Measurements from ENCODE around the gene AP4S1.
"Not testable (repeated sequence)": the region's sequence is repeated elsewhere in the genome, so short reads cannot be mapped to it uniquely, and the experiment has no call there.

Gene AP4S1

DNA sequence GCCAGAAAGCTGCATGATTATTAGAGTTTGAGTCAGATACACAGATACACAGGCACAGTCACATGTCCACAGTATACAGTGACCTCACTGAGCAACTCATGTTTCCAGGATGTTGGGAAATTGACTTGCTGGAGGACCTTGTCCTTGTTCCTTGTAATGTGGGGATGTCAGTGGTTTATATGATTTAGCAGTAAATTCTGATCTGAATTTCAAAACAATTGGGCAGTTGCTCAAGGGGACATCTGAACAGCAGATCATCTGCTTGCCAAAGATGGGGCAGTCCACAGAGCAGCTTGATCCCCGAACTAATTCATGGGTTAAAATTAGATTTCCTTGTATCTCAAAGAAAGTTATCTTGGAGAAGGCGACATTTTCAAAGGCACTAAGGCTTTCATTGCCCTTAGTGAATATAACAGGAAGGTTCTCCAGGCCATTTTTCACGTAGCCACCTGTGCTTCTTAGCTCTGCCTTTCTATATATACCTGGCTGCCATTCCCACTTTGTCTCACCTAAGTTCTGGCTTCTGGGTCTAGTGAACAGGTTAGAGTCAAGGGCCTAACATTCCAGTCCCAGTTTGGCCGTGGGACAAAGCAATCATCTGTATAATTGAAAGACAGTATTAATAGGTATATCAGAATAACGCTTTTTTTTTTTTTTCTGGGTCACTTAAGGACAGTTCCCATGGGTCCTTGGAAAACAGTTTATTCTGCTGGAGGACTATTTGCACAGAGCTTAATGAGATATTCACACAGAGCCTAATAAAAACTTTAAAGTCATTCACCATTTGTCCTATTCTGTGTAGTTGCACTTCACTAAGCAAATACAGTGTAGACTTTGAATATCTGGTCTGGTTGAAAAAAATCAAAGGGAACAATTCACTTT is 65.7 kb downstream of the AP4S1 start:
- DNase-seq (ENCODE audit: low read depth) = no peak

- no peak for DNase-seq (ENCODE audit: low read depth)
These were observed 66.8 kb downstream of the AP4S1 start for GRCh38 chr14:31092160-31092708.

GRCh38 chr14:31093884-31094839 is 68.7 kb downstream of the AP4S1 start:
- not testable (repeated sequence) for DNase-seq (ENCODE audit: low read depth)

GRCh38 chr14:31095817-31096216 is 70.4 kb downstream of the AP4S1 start:
- DNase-seq (ENCODE audit: low read depth) = not testable (repeated sequence)

GRCh38 chr14:31096255-31096654 is 70.8 kb downstream of the AP4S1 start:
- DNase-seq (ENCODE audit: low read depth) = no peak

- no peak for DNase-seq (ENCODE audit: low read depth)
These were observed 71.6 kb downstream of the AP4S1 start for GRCh38 chr14:31097081-31097480.

DNA sequence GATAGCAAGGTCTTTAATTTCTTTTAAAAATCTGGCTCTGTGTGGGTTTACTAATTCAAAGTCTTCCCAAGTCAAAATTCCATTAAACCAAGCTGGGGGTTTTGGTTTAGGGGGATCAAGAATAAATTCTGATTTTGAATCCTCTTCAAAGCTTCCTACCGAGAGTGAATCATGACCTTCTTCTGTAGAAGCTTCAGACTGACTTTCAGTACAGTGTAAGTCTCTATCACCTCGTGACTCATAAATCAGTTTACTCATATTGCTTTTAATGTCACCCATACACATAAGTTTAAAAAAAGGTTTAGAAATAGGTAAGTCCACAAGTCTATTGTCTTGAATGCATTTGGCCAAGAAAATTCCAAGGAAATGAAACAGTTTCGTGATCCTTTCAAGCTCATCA is 81.3 kb downstream of the AP4S1 start:
- DNase-seq (ENCODE audit: low read depth) = no peak

GRCh38 chr14:31109257-31109656 is 83.8 kb downstream of the AP4S1 start:
- DNase-seq (ENCODE audit: low read depth) = no peak

DNA sequence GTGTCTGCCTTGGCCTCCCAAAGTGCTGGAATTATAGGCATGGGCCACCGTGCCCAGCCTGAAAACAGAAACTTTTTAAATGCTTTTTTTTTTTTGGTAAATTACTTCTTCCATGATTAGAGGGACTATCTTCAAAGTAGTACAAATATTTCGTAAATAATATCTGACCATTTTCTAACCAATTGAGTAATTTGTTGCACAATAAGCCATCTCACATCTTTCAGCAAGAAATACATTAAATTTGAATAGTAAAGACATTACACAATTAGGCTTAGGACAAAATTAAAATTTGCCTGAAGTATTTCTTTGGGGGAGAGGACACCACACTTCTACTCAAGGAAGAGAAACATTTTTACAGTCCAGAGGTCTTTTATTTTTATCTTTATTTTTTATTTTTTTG is 85.4 kb downstream of the AP4S1 start:
- no peak for DNase-seq (ENCODE audit: low read depth)

GRCh38 chr14:31113794-31114193 is 88.3 kb downstream of the AP4S1 start:
- DNase-seq (ENCODE audit: low read depth) = no peak

DNA sequence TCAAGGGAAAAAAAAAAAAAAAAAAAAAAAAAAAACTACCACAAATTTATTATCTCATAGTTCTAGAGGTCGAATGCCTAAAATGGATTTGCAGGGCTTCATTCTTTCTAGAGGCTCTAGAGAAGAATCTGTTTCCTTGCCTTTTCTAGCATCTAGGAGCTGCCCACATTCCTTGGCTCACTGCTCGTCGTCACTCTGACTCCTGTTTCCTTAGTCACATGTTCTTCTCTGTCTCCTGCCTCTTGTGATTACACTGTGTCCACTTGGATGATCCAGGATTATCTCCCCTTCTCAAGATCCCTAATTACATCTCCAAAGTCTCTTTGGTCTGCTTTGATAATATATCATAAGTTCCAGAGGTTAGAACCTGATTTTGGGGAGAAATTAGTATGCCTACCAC is 93.4 kb downstream of the AP4S1 start:
- no peak for DNase-seq (ENCODE audit: low read depth)

- no peak for DNase-seq (ENCODE audit: low read depth)
These were observed 96.7 kb downstream of the AP4S1 start for GRCh38 chr14:31122098-31122611.

- DNase-seq (ENCODE audit: low read depth) = no peak
These were observed 97.5 kb downstream of the AP4S1 start for GRCh38 chr14:31122921-31123320.

DNA sequence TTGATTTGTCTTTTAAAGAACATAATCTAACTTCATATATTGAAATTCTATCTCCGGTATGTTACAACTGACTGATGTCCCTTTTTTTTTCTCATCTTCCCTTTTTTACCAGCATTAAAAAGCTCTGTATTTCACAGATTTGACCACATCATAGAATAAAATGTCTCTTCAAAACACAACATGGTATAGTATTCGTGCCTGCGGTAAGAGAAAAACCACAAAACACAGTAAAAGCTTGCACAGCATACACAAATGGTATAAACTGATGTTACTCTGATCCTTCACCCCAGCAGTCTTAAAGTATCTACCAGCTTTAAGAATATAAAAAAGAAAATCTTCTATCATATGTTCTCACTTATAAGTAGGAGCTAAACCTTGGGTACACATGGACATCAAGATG is 98.7 kb downstream of the AP4S1 start:
- DNase-seq (ENCODE audit: low read depth) = no peak

DNA sequence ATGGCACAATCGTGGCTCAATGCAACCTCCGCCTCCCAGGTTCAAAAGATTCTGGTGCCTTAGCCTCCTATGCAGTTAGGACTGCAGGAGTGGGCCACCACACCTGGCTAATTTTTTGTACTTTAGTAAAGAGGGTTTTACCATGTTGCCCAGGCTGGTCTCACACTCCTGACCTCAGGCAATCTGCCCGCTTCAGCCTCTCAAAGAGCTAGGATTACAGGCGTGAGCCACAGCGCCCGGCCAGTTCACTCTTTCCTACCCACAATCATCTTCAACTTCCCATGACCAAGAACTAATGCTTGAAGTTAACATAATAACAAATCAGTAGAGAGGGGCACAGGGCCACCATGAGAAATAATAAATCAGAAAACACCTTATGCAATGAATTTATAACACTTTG is 99.8 kb downstream of the AP4S1 start:
- DNase-seq (ENCODE audit: low read depth) = no peak

DNA sequence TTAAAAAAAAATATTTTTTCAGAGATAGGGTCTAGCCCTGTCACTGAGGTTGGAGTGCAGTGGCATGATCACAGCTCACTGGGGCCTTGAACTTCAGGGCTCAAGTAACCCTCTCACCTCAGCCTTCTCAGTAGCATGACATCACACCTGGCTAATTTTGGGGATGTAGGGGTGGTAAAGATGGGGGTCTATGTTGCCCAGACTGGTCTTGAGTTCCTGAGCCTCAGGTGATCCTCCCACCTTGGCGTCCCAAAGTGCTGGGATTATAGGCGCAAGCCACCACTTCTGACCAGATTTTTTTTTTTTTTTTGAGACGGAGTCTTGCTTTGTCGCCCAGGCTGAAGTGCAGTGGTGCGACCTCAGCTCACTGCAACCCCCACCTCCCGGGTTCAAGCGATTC is 101.2 kb downstream of the AP4S1 start:
- no peak for DNase-seq (ENCODE audit: low read depth)

DNA sequence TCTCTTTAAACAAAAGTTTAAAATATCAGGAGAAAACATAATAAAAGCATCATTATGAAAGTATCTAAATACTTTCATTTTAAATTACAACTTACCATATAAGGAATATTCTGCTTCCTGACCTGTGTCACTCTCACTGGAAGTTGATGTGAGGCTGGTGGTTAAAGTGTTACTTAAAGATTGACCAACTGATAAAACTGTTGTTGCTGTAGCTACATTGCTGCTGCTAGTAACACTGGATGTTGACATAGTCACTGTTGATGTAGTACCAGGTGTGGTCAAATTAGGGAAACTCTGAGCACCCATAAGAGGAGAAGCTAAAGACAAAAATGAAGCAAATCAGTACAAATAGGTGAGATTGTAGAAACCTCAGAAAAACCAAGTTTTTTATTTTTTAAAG is 102.2 kb downstream of the AP4S1 start:
- DNase-seq (ENCODE audit: low read depth) = no peak

DNA sequence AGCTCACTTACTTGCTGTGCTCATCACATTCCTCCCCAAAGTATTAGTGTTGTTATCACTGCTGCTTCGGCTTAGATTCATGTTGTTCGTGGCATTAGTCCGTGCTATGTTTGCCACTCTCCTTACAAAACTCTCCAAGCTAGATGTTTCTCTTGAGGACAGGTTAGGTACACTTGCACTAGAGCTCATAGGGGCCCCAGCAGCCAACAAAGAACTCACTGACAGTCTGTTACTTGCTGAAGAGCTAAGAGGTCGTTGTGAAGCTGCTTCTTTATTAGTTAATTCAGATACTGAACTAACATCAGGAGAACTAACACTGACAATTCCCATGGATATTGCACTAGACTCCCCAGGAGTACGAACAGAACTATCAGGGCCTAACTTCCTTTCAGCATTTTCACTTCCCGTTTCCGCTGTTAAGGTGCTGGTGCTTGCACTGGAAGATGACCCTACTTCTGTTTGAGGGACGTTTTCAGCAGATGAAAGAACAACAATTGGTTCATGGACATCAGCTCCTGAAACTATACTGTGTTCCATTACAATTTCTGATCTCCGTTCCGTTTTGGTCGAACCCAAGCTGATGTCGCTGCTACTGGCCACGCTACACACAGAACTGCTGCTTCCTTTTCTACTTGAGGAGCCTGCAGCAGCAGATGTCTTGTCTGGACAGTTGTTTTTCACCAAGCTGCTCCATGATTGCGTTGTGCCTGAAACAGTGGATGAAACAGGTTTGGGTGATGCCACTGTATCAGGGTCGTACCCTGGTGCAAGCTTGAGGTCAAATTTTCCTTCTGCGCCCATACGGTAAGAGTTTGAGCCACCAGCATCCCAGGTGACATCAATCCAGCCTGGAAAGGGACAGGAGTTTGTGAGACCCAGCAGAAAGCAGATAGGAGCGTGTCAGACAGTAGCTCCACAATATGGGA is 103.4 kb downstream of the AP4S1 start:
- DNase-seq (ENCODE audit: low read depth) = no peak

DNA sequence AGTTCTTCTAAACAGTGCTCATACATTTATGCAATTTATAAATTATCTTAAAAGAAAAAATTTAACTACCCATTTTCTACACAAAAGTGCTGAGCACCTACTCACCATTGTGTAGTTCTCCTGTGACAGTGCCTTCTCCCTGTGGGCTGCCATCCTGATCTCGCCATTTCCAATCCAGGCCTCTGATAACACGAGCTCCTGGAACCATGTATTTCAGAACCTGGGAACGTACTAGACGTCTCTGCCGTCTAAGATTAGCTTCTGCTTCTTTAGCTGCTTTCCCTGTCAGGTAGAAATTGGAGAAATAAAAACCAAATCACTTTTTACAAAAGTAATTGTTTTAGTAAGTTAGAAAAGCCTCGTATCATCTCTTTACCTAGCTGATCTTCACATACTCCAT is 107.7 kb downstream of the AP4S1 start:
- DNase-seq (ENCODE audit: low read depth) = no peak

- no peak for DNase-seq (ENCODE audit: low read depth)
These were observed 111.9 kb downstream of the AP4S1 start for GRCh38 chr14:31137214-31137889.

GRCh38 chr14:31138301-31138700 is 112.9 kb downstream of the AP4S1 start:
- no peak for DNase-seq (ENCODE audit: low read depth)

All from stimulated activated CD8-positive, alpha-beta memory T cell treated with anti-CD3 and anti-CD28 coated beads, Interleukin-7, amount 100 ng/mL, for 24 hours (primary cell).